PC-3 (cell line): Measurements from ENCODE around the gene PIN4. TPM values are rescaled to one million over a fixed set of nuclear protein-coding genes. Genes with fewer than 3 reads are reported as not detected.
"Not testable (repeated sequence)": the region's sequence is repeated elsewhere in the genome, so short reads cannot be mapped to it uniquely, and the experiment has no call there.

Experiments used
- ATAC-seq: fragments of 200-7000 bp; cut with Tn5 transposase; 2 replicates; pipeline ENCODE4 v1.9.1; 2020; ENCODE audit warnings: mild to moderate bottlenecking, moderate library complexity
- BruUV-seq: library from RNA; stranded (reverse); fragments of 400-500 nt; replicated peaks from 2 replicates; lab custom pipeline; 2021; lab: Mats Ljungman, UMichigan
- CTCF ChIA-PET: fragments of 300-600 bp; sonication (Branson Sonifier 250); formaldehyde crosslinking; loops from one replicate; lab custom pipeline; 2022; ENCODE audit warnings: antibody characterized with exemption; lab: Charles Lee
- POLR2A ChIA-PET: fragments of 300-600 bp; sonication (Branson Sonifier 250); formaldehyde crosslinking; loops from one replicate; lab custom pipeline; 2022; ENCODE audit warnings: antibody characterized with exemption; ENCODE audit not compliant: unreplicated experiment; lab: Charles Lee
- DNase-seq: peaks from one replicate; pipeline ENCODE4 v3.0.0-alpha.2; 2015
- H2AFZ ChIP-seq: fragments of 300-600 bp; sonication (generic); 2 replicates; pipeline ENCODE4 v1.6.0; 2016; ENCODE audit warnings: antibody characterized with exemption, low read length
- H3F3A ChIP-seq: fragments of 300-600 bp; sonication (generic); one replicate; pipeline ENCODE4 v1.6.0; 2017; ENCODE audit warnings: antibody characterized with exemption, low read length, control low read depth, mild to moderate bottlenecking; ENCODE audit not compliant: unreplicated experiment
- H3K27ac ChIP-seq: fragments of 300-600 bp; sonication (generic); 2 replicates; pipeline ENCODE4 v1.5.1; 2016; ENCODE audit warnings: mild to moderate bottlenecking, low read length
- H3K27me3 ChIP-seq: fragments of 300-600 bp; sonication (generic); 2 replicates; pipeline ENCODE4 v1.6.1; 2016; ENCODE audit warnings: low read length, mixed read lengths
- H3K36me3 ChIP-seq: fragments of 300-600 bp; sonication (generic); 2 replicates; pipeline ENCODE4 v1.6.1; 2016; ENCODE audit warnings: low read depth, mixed run types, low read length, mixed read lengths
- H3K4me1 ChIP-seq: fragments of 300-600 bp; sonication (generic); 2 replicates; pipeline ENCODE4 v1.5.1; 2016; ENCODE audit warnings: low read length; ENCODE audit not compliant: insufficient read depth
- H3K4me2 ChIP-seq: fragments of 300-600 bp; sonication (generic); 2 replicates; pipeline ENCODE4 v1.6.0; 2016; ENCODE audit warnings: low read length
- H3K4me3 ChIP-seq: fragments of 300-600 bp; sonication (generic); 2 replicates; pipeline ENCODE4 v1.5.1; 2016; ENCODE audit warnings: mild to moderate bottlenecking, low read length, mixed read lengths
- H3K79me2 ChIP-seq: fragments of 300-600 bp; sonication (generic); 2 replicates; pipeline ENCODE4 v1.6.1; 2017; ENCODE audit warnings: low read length, mixed read lengths
- H3K9ac ChIP-seq: fragments of 300-600 bp; sonication (generic); 2 replicates; pipeline ENCODE4 v1.6.0; 2016; ENCODE audit warnings: mild to moderate bottlenecking, low read length
- H3K9me2 ChIP-seq: fragments of 300-600 bp; sonication (generic); replicated peaks from 2 replicates; pipeline ENCODE4 v1.6.1; 2016; ENCODE audit warnings: mixed run types, low read length, mixed read lengths
- H3K9me3 ChIP-seq: fragments of 300-600 bp; sonication (generic); 2 replicates; pipeline ENCODE4 v1.6.1; 2016; ENCODE audit warnings: low read length, mixed read lengths
- H4K20me1 ChIP-seq: fragments of 300-600 bp; sonication (generic); 2 replicates; pipeline ENCODE4 v1.6.1; 2016; ENCODE audit warnings: low read length, mixed read lengths
- EZH2 ChIP-seq: fragments of 300-600 bp; sonication (generic); IDR thresholded peaks from one replicate; pipeline ENCODE4 v1.6.1; 2017; ENCODE audit warnings: antibody characterized with exemption, mild to moderate bottlenecking, low read length; ENCODE audit not compliant: unreplicated experiment
- EZH2phosphoT487 ChIP-seq: fragments of 300-600 bp; sonication (generic); IDR thresholded peaks from 2 replicates; pipeline ENCODE4 v1.6.1; 2018; ENCODE audit warnings: mild to moderate bottlenecking, antibody characterized with exemption, low read length, borderline replicate concordance
- intact Hi-C: fragments of 100-400 bp; cut with micrococcal nuclease; formaldehyde crosslinking; loops from 2 replicates; pipeline ENCODE4 v1.9.0; 2023
- total RNA-seq: library from RNA; depleted of rRNA; stranded (reverse); fragments of >200 nt; gene quantifications from 2 replicates; pipeline ENCODE4 v1.2.3, GENCODE V29; 2014
- TF ChIP-seq, protein P1 (sequence below): fragments of 300-600 bp; sonication (generic); conservative IDR thresholded peaks from 2 replicates; pipeline ENCODE4 v1.5.1; 2017; ENCODE audit warnings: antibody characterized with exemption, low read depth, mild to moderate bottlenecking, low read length

PIN4 gene
- total RNA-seq, 1 experiment from 2014 or later, result 30.0 TPM

DNA sequence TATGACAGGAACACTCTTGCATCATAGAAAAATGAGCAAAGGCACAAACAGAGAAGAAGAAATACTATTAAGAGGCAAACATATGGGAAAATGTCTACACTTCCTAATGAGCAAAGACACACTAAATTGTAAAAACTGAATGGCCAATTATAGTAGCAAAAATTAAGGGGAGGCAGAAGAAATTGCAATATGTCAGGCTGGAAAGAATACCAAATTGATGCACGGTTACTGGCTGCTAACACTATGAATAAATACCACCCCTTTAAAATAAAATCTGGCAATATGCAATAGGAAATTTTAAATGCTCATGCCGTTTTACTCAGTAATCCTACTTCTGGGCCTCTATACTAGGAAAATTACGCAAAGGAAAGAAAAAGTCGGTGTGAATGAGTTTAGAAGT is 16.0 kb upstream of the PIN4 start:
- H3K9me2 ChIP-seq, result no peaks in the 10 kb centered on the region
- no peaks in the 10 kb centered on the region for H3K79me2 ChIP-seq
- no peaks in the 10 kb centered on the region for H3K4me1 ChIP-seq
- no peak overlapping the region for H3K4me3 ChIP-seq
- ChIA-PET POLR2A (no interaction called here), CTCF (no interaction called here)
- no peaks in the 10 kb centered on the region for H4K20me1 ChIP-seq
- DNase-seq (no peak), ATAC-seq (no peak)
- H3K9me3 ChIP-seq, result no peaks in the 10 kb centered on the region
- TF ChIP-seq, protein P1, sequence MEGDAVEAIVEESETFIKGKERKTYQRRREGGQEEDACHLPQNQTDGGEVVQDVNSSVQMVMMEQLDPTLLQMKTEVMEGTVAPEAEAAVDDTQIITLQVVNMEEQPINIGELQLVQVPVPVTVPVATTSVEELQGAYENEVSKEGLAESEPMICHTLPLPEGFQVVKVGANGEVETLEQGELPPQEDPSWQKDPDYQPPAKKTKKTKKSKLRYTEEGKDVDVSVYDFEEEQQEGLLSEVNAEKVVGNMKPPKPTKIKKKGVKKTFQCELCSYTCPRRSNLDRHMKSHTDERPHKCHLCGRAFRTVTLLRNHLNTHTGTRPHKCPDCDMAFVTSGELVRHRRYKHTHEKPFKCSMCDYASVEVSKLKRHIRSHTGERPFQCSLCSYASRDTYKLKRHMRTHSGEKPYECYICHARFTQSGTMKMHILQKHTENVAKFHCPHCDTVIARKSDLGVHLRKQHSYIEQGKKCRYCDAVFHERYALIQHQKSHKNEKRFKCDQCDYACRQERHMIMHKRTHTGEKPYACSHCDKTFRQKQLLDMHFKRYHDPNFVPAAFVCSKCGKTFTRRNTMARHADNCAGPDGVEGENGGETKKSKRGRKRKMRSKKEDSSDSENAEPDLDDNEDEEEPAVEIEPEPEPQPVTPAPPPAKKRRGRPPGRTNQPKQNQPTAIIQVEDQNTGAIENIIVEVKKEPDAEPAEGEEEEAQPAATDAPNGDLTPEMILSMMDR, result no peak
- TF ChIP-seq EZH2phosphoT487 (no peak), EZH2 (no peak)
- H3K9ac ChIP-seq, result no peak overlapping the region
- intact Hi-C loops, result no loop called here
- H3K27me3 ChIP-seq, result no peaks in the 10 kb centered on the region
- no peaks in the 10 kb centered on the region for H3F3A ChIP-seq
- no peak overlapping the region for H3K27ac ChIP-seq
- BruUV-seq, result no TSS peak
- H3K36me3 ChIP-seq, result no peaks in the 10 kb centered on the region
- no peak overlapping the region for H2AFZ ChIP-seq
- H3K4me2 ChIP-seq, result no peak overlapping the region

DNA sequence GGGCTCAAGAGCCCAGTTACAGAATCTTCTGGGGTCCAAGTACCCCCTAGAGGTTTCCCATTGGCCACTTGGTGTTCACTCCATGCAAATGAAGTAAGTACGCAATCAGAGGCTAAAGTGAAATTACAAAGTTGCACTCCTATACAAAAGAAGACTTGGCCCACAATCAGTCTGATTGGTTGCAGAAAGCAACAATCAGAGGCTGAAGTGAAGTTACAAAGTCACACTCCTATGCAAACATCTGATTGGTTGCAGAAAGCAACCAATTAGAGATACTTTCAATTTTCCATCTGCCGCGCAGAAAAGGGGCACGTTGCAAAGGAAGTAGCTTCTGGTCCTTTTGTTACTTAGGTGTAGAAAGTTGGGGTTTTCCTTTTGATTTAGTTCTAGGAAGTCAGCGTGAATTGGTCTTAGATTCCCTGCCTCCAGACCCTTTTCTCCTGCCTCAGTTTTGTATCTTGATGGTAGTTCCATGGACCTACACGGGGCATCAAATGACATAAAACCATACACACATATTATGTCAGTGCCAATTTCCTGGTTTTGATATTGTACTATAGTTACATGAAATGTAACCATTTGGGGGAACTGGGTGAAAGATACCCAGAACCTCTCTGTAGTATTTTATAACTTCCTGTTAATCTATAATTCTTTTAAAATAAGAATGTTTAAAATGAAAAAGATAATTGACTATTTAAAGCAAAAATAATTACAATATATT is 12.4 kb upstream of the PIN4 start:
- Histone ChIP-seq H3K79me2 (no peaks in the 10 kb centered on the region), H3K9me3 (no peaks in the 10 kb centered on the region), H3K4me3 (no peak overlapping the region), H3K27ac (no peak overlapping the region), H3F3A (no peaks in the 10 kb centered on the region), H3K9ac (no peak overlapping the region), H2AFZ (no peak overlapping the region), H3K27me3 (no peaks in the 10 kb centered on the region), H3K4me2 (no peak overlapping the region), H3K4me1 (no peaks in the 10 kb centered on the region), H4K20me1 (no peaks in the 10 kb centered on the region), H3K36me3 (no peaks in the 10 kb centered on the region), H3K9me2 (no peaks in the 10 kb centered on the region)
- no peak for ATAC-seq
- no TSS peak for BruUV-seq
- ChIA-PET CTCF (interaction anchor here (0.6 kb wide), 1 partner anchor 564 kb away, joined by 3 read pairs; no protein-coding TSS in a partner anchor), POLR2A (no interaction called here)
- DNase-seq, result no peak
- intact Hi-C loops, result no loop called here
- TF ChIP-seq EZH2phosphoT487, result no peak
- TF ChIP-seq, protein P1, result no peak
- no peak for TF ChIP-seq EZH2

DNA sequence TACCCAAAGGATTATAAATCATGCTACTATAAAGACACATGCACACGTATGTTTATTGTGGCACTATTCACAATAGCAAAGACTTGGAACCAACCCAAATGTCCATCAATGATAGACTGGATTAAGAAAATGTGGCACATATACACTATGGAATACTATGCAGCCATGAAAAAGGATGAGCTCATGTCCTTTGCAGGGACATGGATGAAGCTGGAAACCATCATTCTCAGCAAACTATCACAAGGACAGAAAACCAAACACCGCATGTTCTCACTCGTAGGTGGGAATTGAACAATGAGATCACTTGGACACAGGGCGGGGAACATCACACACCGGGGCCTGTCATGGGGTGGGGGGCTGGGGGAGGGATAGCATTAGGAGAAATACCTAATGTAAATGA is 5.3 kb upstream of the PIN4 start:
- H4K20me1 ChIP-seq, ATAC-seq, intact Hi-C loops, CTCF ChIA-PET, POLR2A ChIA-PET, H3K27me3 ChIP-seq, BruUV-seq, H2AFZ ChIP-seq, H3K79me2 ChIP-seq, H3K9me2 ChIP-seq, H3K27ac ChIP-seq, H3K36me3 ChIP-seq, H3F3A ChIP-seq, H3K4me3 ChIP-seq, H3K4me1 ChIP-seq, H3K9ac ChIP-seq, DNase-seq, H3K4me2 ChIP-seq, H3K9me3 ChIP-seq: not testable (repeated sequence)
